Lower leg skin (tissue), 3 donors: ENCODE results near the gene THSD4.

Source experiments
- CTCF ChIP-seq, 3 donors: fragments of 450-650 bp; IDR thresholded peaks; one replicate each; pipeline ENCODE4 v1.5.1; 2016; ENCODE audit warnings: antibody characterized with exemption in 3 of 3, mild to moderate bottlenecking in 3 of 3, moderate library complexity in 2 of 3
- POLR2A ChIP-seq, 2 donors: fragments of 450-650 bp; IDR thresholded peaks; one replicate each; pipeline ENCODE4 v1.6.1; 2016 to 2017; ENCODE audit warnings: antibody characterized with exemption in 2 of 2, mild to moderate bottlenecking in 1 of 2, moderate library complexity in 1 of 2

GRCh38 chr15:71564217-71564616, 448.9 kb downstream of the THSD4 start:
- no peak for TF ChIP-seq POLR2A (IDR thresholded peaks at IDR 0.05)
- TF ChIP-seq CTCF (IDR thresholded peaks at IDR 0.05), result no peak
